Upper lobe of left lung (tissue), 4 donors: ENCODE results near the gene SPEF2.

Experiments
- CTCF ChIP-seq, 6 experiments: fragments of 450-650 bp in 4 of 6; fragments of 200-600 bp in 2 of 6; sonication (generic) in 2 of 6; IDR thresholded peaks; one replicate each; pipeline ENCODE4 v1.5.1; 2016 to 2019; ENCODE audit warnings: antibody characterized with exemption in 6 of 6
- POLR2A ChIP-seq, 4 donors: fragments of 450-650 bp; IDR thresholded peaks; one replicate each; pipeline ENCODE4 v1.5.1; 2016 to 2017; ENCODE audit warnings: antibody characterized with exemption in 4 of 4, mild to moderate bottlenecking in 2 of 4
- POLR2AphosphoS5 ChIP-seq, 2 donors: sonication (generic); formaldehyde crosslinking; IDR thresholded peaks; one replicate each; pipeline ENCODE4 v1.5.1; 2017; ENCODE audit warnings: antibody characterized with exemption in 2 of 2

- TF ChIP-seq CTCF (IDR thresholded peaks at IDR 0.05) (no peak), POLR2AphosphoS5 (IDR thresholded peaks at IDR 0.05) (no peak), POLR2A (IDR thresholded peaks at IDR 0.05) (no peak)
These were observed 243.0 kb downstream of the SPEF2 start for GRCh38 chr5:35860686-35861085.
